Endothelial cell of umbilical vein (primary cell): ENCODE data around the gene NEDD4L. TPM values are rescaled to one million over a fixed set of nuclear protein-coding genes. Genes with fewer than 3 reads are reported as not detected.

Experiments used
- BruUV-seq: library from RNA; stranded (reverse); fragments of 400-500 nt; replicated peaks from 2 replicates; lab custom pipeline; 2021; lab: Mats Ljungman, UMichigan
- CTCF ChIA-PET: fragments of 300-600, 350-600 bp; sonication (Branson Sonifier 250); formaldehyde crosslinking; loops from one replicate; lab custom pipeline; 2021; ENCODE audit warnings: antibody characterized with exemption, inconsistent platforms; lab: Charles Lee
- POLR2A ChIA-PET: fragments of 300-600, 350-600 bp; sonication (Branson Sonifier 250); formaldehyde crosslinking; loops from one replicate; lab custom pipeline; 2021; ENCODE audit warnings: antibody characterized with exemption, inconsistent platforms; lab: Charles Lee
- DNase-seq: peaks from one replicate; pipeline ENCODE4 v3.0.0-alpha.2; 2011; ENCODE audit warnings: low read depth, low spot score
- FAIRE-seq: peaks from 2 replicates; lab custom pipeline; 2011; peaks lifted over from hg19 to GRCh38; lab: Jason Lieb, UNC
- H2AFZ ChIP-seq: 2 replicates; pipeline ENCODE4 v1.6.0; 2012; ENCODE audit warnings: low read depth, low read length, control low read depth, inconsistent platforms
- H3K27ac ChIP-seq: 2 replicates; pipeline ENCODE4 v1.5.1; 2011; ENCODE audit warnings: low read depth, mild to moderate bottlenecking, control low read depth, low read length, moderate library complexity; ENCODE audit not compliant: insufficient read depth
- H3K27me3 ChIP-seq, 2 experiments: 2 replicates each; pipeline versions ENCODE4 v1.6.0 to v1.6.1; 2011; ENCODE audit warnings: low read length in 2 of 2, mixed read lengths in 1 of 2; ENCODE audit not compliant: control insufficient read depth in 2 of 2, insufficient read depth in 2 of 2
- H3K36me3 ChIP-seq, 2 experiments: 2 replicates in 1 of 2; 3 replicates in 1 of 2; pipeline ENCODE4 v1.5.1; 2011; ENCODE audit warnings: low read length in 2 of 2, mild to moderate bottlenecking in 1 of 2, moderate library complexity in 1 of 2; ENCODE audit not compliant: control insufficient read depth in 2 of 2, insufficient read depth in 2 of 2; ENCODE audit errors: extremely low read depth in 1 of 2
- H3K4me1 ChIP-seq: 3 replicates; pipeline ENCODE4 v1.5.1; 2011; ENCODE audit warnings: mild to moderate bottlenecking, low read length; ENCODE audit not compliant: control insufficient read depth, insufficient read depth; ENCODE audit errors: extremely low read depth
- H3K4me2 ChIP-seq: 2 replicates; pipeline ENCODE4 v1.6.1; 2011; ENCODE audit warnings: low read length, control low read depth, mixed read lengths; ENCODE audit not compliant: insufficient read depth
- H3K4me3 ChIP-seq, 3 experiments: fragments of 200-600 bp in 1 of 3; sonication (generic), shearing (Covaris generic) in 1 of 3; replicated peaks in 1 of 3; 2 replicates each; pipeline ENCODE4 v1.5.1; 2011 to 2016; ENCODE audit warnings: control low read depth in 3 of 3, low read length in 3 of 3, mild to moderate bottlenecking in 2 of 3, inconsistent platforms in 1 of 3, low read depth in 1 of 3, moderate library complexity in 1 of 3; ENCODE audit not compliant: insufficient read depth in 1 of 3
- H3K79me2 ChIP-seq: 2 replicates; pipeline ENCODE4 v1.6.0; 2012; ENCODE audit warnings: low read length, inconsistent platforms; ENCODE audit not compliant: control insufficient read depth, insufficient read depth
- H3K9ac ChIP-seq: replicated peaks from 2 replicates; pipeline ENCODE3; 2011; ENCODE audit warnings: low read length, control low read depth; ENCODE audit not compliant: insufficient read depth; ENCODE audit errors: extremely low read depth
- H3K9me1 ChIP-seq: replicated peaks from 3 replicates; pipeline ENCODE4 v1.6.0; 2011; ENCODE audit warnings: mild to moderate bottlenecking, low read length; ENCODE audit not compliant: control insufficient read depth, insufficient read depth; ENCODE audit errors: extremely low read depth
- H3K9me3 ChIP-seq: replicated peaks from 2 replicates; pipeline ENCODE4 v1.5.1; 2012; ENCODE audit warnings: low read length, inconsistent platforms; ENCODE audit not compliant: control insufficient read depth, insufficient read depth
- H4K20me1 ChIP-seq: replicated peaks from 2 replicates; pipeline ENCODE3; 2011; ENCODE audit warnings: mild to moderate bottlenecking, low read length; ENCODE audit not compliant: control insufficient read depth, insufficient read depth; ENCODE audit errors: extremely low read depth
- CTCF ChIP-seq, 2 donors: IDR thresholded peaks; 1 replicate in 1 of 2; 2 replicates in 1 of 2; pipeline ENCODE4 v1.5.1; 2011; ENCODE audit warnings: low read length in 2 of 2, mild to moderate bottlenecking in 2 of 2, moderate library complexity in 2 of 2, control low read depth in 1 of 2, inconsistent platforms in 1 of 2, low read depth in 1 of 2; ENCODE audit not compliant: insufficient read depth in 1 of 2; ENCODE audit errors: extremely low read depth in 1 of 2
- EZH2 ChIP-seq: IDR thresholded peaks from 2 replicates; pipeline ENCODE4 v1.6.1; 2012; ENCODE audit warnings: borderline replicate concordance, low read depth, mild to moderate bottlenecking, moderate library complexity, low read length, inconsistent platforms; ENCODE audit not compliant: severe bottlenecking
- FOS ChIP-seq: IDR thresholded peaks from 2 replicates; pipeline ENCODE4 v1.6.1; 2011; ENCODE audit warnings: mild to moderate bottlenecking, low read length, moderate library complexity, borderline replicate concordance; ENCODE audit not compliant: insufficient read depth
- GATA2 ChIP-seq: IDR thresholded peaks from 2 replicates; pipeline ENCODE4 v1.7.0; 2011; ENCODE audit warnings: low read depth, mild to moderate bottlenecking, moderate library complexity, mixed read lengths, low read length; ENCODE audit not compliant: insufficient read length, insufficient read depth
- JUN ChIP-seq: IDR thresholded peaks from 2 replicates; pipeline ENCODE4 v1.6.1; 2011; ENCODE audit warnings: borderline replicate concordance, low read depth; ENCODE audit not compliant: insufficient read length, insufficient read depth
- MYC ChIP-seq: IDR thresholded peaks from one replicate; pipeline ENCODE4 v1.6.1; 2011; ENCODE audit warnings: mild to moderate bottlenecking, low read depth, low read length
- POLR2A ChIP-seq: IDR thresholded peaks from 2 replicates; pipeline ENCODE4 v1.6.1; 2012; ENCODE audit warnings: low read depth, mild to moderate bottlenecking, control low read depth, low read length
- POLR2AphosphoS5 ChIP-seq: IDR thresholded peaks from 2 replicates; pipeline ENCODE4 v1.6.1; 2012; ENCODE audit warnings: low read depth, mild to moderate bottlenecking, control low read depth, low read length, moderate library complexity; ENCODE audit not compliant: insufficient read depth
- dilution Hi-C: fragments of 300-500 bp; cut with MboI; formaldehyde crosslinking; loops from one replicate; pipeline ENCODE4 v1.15.0; 2019; ENCODE audit warnings: low sequenced_read_pairs; ENCODE audit not compliant: extremely low pct_ligation_motif_present
- intact Hi-C: fragments of 100-400 bp; cut with micrococcal nuclease; formaldehyde crosslinking; loops from one replicate; pipeline ENCODE4 v1.10.0; 2022
- polyA plus RNA-seq, 4 experiments: library from polyadenylated mRNA; depleted of rRNA in 3 of 4; stranded (reverse) in 3 of 4; unstranded in 1 of 4; fragments of >200 nt; gene quantifications; 2 replicates each; pipeline versions ENCODE4 v1.2.1 to v1.2.3, GENCODE V29; 2011 to 2012; ENCODE audit warnings: missing spikeins in 1 of 4
- total RNA-seq: library from RNA; stranded (reverse); gene quantifications from 2 replicates; pipeline ENCODE4 v1.2.3, GENCODE V29; 2021
- TF ChIP-seq, protein P1 (sequence below): IDR thresholded peaks from 2 replicates; pipeline ENCODE4 v1.6.1; 2011; ENCODE audit not compliant: insufficient read depth, insufficient read length

NEDD4L gene
- total and polyA plus RNA-seq, 2 donors (not counting 3 experiments of a cell fraction or from before 2014, with no cell fraction given) = 20.5 to 78.9 TPM

GRCh38 chr18:58128381-58129374, 84.7 kb downstream of the NEDD4L start:
- dilution Hi-C loops = no loop called here
- BruUV-seq = no TSS peak

More at GRCh38 chr18:58128381-58129374, 84.7 kb downstream of the NEDD4L start:
- Histone ChIP-seq H3K27ac (no peak overlapping the region), H3K4me3 (no peak overlapping the region), H3K9me1 (no peaks in the 10 kb centered on the region), H3K27me3 (no peaks in the 10 kb centered on the region), H3K4me1 (no peaks in the 10 kb centered on the region), H3K4me2 (no peak overlapping the region), H3K79me2 (no peaks in the 10 kb centered on the region), H4K20me1 (no peaks in the 10 kb centered on the region), H3K9ac (no peak overlapping the region), H3K9me3 (no peaks in the 10 kb centered on the region), H3K36me3 (no peaks in the 10 kb centered on the region), H2AFZ (no peak overlapping the region)
- no peak for DNase-seq
- CTCF ChIA-PET = interaction anchor here (1.2 kb wide), 1 partner anchor 85 kb away, joined by 5 read pairs; the partner anchor contains the start of gene NEDD4L
- POLR2A ChIA-PET = no interaction called here
- intact Hi-C loops = no loop called here
- FAIRE-seq = no peak
- no peak for TF ChIP-seq POLR2AphosphoS5
- TF ChIP-seq GATA2 = no peak
- no peak for TF ChIP-seq JUN
- TF ChIP-seq FOS = no peak
- no peak for TF ChIP-seq MYC
- no peak for TF ChIP-seq EZH2
- no peak for TF ChIP-seq POLR2A
- TF ChIP-seq CTCF (IDR thresholded peaks at IDR 0.05; ENCODE audit: extremely low read depth in 1 of 2, insufficient read depth in 1 of 2, low read depth in 1 of 2, low read length in 2 of 2) = no peak
- TF ChIP-seq, protein P1, sequence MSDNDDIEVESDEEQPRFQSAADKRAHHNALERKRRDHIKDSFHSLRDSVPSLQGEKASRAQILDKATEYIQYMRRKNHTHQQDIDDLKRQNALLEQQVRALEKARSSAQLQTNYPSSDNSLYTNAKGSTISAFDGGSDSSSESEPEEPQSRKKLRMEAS = no peak
